Measurements from ENCODE around the gene NET1.

DNA sequence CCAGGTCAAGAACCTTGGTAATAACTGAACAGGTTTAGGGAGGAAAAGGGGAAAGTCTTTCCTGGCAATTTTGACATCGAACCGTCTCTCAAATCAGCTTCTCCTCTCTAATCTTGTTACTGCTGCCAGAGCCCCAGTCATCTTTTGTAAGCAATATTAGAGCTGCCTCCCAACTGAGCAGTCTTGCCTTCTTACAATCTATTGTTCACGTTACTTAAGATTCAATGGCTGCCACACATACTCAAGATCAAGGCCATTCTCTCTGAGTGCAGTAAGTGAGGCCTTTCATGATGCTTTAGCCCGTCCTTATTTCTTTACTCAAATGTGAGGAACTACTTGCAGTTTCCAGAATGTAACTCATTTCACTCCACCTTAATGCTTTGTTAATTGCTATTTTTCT is 12.4 kb downstream of the NET1 start:
- TF ChIP-seq, protein P1, sequence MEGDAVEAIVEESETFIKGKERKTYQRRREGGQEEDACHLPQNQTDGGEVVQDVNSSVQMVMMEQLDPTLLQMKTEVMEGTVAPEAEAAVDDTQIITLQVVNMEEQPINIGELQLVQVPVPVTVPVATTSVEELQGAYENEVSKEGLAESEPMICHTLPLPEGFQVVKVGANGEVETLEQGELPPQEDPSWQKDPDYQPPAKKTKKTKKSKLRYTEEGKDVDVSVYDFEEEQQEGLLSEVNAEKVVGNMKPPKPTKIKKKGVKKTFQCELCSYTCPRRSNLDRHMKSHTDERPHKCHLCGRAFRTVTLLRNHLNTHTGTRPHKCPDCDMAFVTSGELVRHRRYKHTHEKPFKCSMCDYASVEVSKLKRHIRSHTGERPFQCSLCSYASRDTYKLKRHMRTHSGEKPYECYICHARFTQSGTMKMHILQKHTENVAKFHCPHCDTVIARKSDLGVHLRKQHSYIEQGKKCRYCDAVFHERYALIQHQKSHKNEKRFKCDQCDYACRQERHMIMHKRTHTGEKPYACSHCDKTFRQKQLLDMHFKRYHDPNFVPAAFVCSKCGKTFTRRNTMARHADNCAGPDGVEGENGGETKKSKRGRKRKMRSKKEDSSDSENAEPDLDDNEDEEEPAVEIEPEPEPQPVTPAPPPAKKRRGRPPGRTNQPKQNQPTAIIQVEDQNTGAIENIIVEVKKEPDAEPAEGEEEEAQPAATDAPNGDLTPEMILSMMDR (IDR thresholded peaks at IDR 0.05), result no peak
- no peak for TF ChIP-seq POLR2AphosphoS5 (IDR thresholded peaks at IDR 0.05)
- no peak for TF ChIP-seq POLR2A (IDR thresholded peaks at IDR 0.05)
- TF ChIP-seq EP300 (IDR thresholded peaks at IDR 0.05; ENCODE audit: low read depth), result no peak

All from transverse colon (tissue), 4 donors.